ENCODE results near the gene ABHD6. TPM values are rescaled to one million over a fixed set of nuclear protein-coding genes. Genes with fewer than 3 reads are reported as not detected.
"Not testable (repeated sequence)": the region's sequence is repeated elsewhere in the genome, so short reads cannot be mapped to it uniquely, and the experiment has no call there.

ABHD6 gene
- total RNA-seq, 2 experiments from 2014 or later: 3.9 to 4.1 TPM

- Mint-ChIP-seq H3K4me3 (no peak overlapping the region), H3K27ac (no peak overlapping the region), H3K9me3 (no peaks in the 10 kb centered on the region), H3K4me1 (ENCODE audit: low read depth) (peaks cover 7% of the 10 kb centered on the region), H3K36me3 (peaks cover 2% of the 10 kb centered on the region), H3K27me3 (no peaks in the 10 kb centered on the region)
- POLR2A ChIA-PET: no interaction called here
- no peak for DNase-seq
- intact Hi-C loops (cut with micrococcal nuclease): no loop called here
- CTCF ChIA-PET: no interaction called here
These were observed 31.8 kb downstream of the ABHD6 start for GRCh38 chr3:58269356-58269755.

GRCh38 chr3:58270485-58270884 is 32.9 kb downstream of the ABHD6 start:
- POLR2A ChIA-PET: no interaction called here
- CTCF ChIA-PET: no interaction called here
- Mint-ChIP-seq H3K4me1 (ENCODE audit: low read depth) (peaks cover 7% of the 10 kb centered on the region), H3K27me3 (no peaks in the 10 kb centered on the region), H3K9me3 (no peaks in the 10 kb centered on the region), H3K36me3 (peaks cover 7% of the 10 kb centered on the region), H3K4me3 (no peak overlapping the region), H3K27ac (no peak overlapping the region)
- intact Hi-C loops (cut with micrococcal nuclease): no loop called here
- DNase-seq: no peak

- POLR2A ChIA-PET: no interaction called here
- H3K36me3 Mint-ChIP-seq: peaks cover 16% of the 10 kb centered on the region
- H3K27me3 Mint-ChIP-seq: no peaks in the 10 kb centered on the region
- H3K4me1 Mint-ChIP-seq (ENCODE audit: low read depth): peaks cover 7% of the 10 kb centered on the region
- intact Hi-C loops (cut with micrococcal nuclease): no loop called here
- no peak overlapping the region for H3K4me3 Mint-ChIP-seq
- peaks cover 3% of the 10 kb centered on the region for H3K9me3 Mint-ChIP-seq
- CTCF ChIA-PET: interaction anchor here (0.6 kb wide), 1 partner anchor 142 kb away, joined by 4 read pairs; no protein-coding TSS in a partner anchor
- no peak overlapping the region for H3K27ac Mint-ChIP-seq
- DNase-seq: peak; percentile 13
These were observed 34.4 kb downstream of the ABHD6 start for GRCh38 chr3:58271901-58272501.

- Mint-ChIP-seq H3K4me3 (no peak overlapping the region), H3K36me3 (peaks cover 16% of the 10 kb centered on the region), H3K27me3 (no peaks in the 10 kb centered on the region), H3K9me3 (peaks cover 3% of the 10 kb centered on the region), H3K27ac (no peak overlapping the region), H3K4me1 (ENCODE audit: low read depth) (peaks cover 7% of the 10 kb centered on the region)
- intact Hi-C loops (cut with micrococcal nuclease): no loop called here
- ChIA-PET POLR2A (no interaction called here), CTCF (interaction anchor here (0.6 kb wide), 1 partner anchor 141 kb away, joined by 4 read pairs; no protein-coding TSS in a partner anchor)
- no peak for DNase-seq
These were observed 35.3 kb downstream of the ABHD6 start for GRCh38 chr3:58272891-58273290.

GRCh38 chr3:58273362-58273761 is 35.8 kb downstream of the ABHD6 start:
- H3K27ac Mint-ChIP-seq, POLR2A ChIA-PET, H3K27me3 Mint-ChIP-seq: not testable (repeated sequence)

GRCh38 chr3:58274027-58274614 is 36.5 kb downstream of the ABHD6 start:
- H3K4me1 Mint-ChIP-seq (ENCODE audit: low read depth): peaks cover 7% of the 10 kb centered on the region
- ChIA-PET POLR2A (no interaction called here), CTCF (no interaction called here)
- H3K9me3 Mint-ChIP-seq: peaks cover 3% of the 10 kb centered on the region
- H3K36me3 Mint-ChIP-seq: peaks cover 18% of the 10 kb centered on the region
- H3K4me3 Mint-ChIP-seq: no peak overlapping the region
- intact Hi-C loops (cut with micrococcal nuclease): no loop called here
- H3K27ac Mint-ChIP-seq: no peak overlapping the region
- no peaks in the 10 kb centered on the region for H3K27me3 Mint-ChIP-seq
- no peak for DNase-seq

More at GRCh38 chr3:58273362-58273761, 35.8 kb downstream of the ABHD6 start:
- CTCF ChIA-PET; intact Hi-C loops (cut with micrococcal nuclease); H3K4me1 Mint-ChIP-seq (ENCODE audit: low read depth); DNase-seq; H3K4me3 Mint-ChIP-seq; H3K9me3 Mint-ChIP-seq: not testable (repeated sequence)
- H3K36me3 Mint-ChIP-seq: peaks cover 16% of the 10 kb centered on the region

- ChIA-PET CTCF (interaction anchor here (0.9 kb wide), 1 partner anchor 26 kb away, joined by 3 read pairs; the partner anchor contains the start of gene HTD2), POLR2A (no interaction called here)
- no peak for DNase-seq
- no peak overlapping the region for H3K4me3 Mint-ChIP-seq
- H3K9me3 Mint-ChIP-seq: peaks cover 3% of the 10 kb centered on the region
- H3K36me3 Mint-ChIP-seq: peaks cover 18% of the 10 kb centered on the region
- no peaks in the 10 kb centered on the region for H3K4me1 Mint-ChIP-seq (ENCODE audit: low read depth)
- intact Hi-C loops (cut with micrococcal nuclease): no loop called here
- H3K27ac Mint-ChIP-seq: no peak overlapping the region
- H3K27me3 Mint-ChIP-seq: no peaks in the 10 kb centered on the region
These were observed 43.5 kb downstream of the ABHD6 start for GRCh38 chr3:58281069-58281468.

- H3K4me3 Mint-ChIP-seq: no peak overlapping the region
- intact Hi-C loops (cut with micrococcal nuclease): no loop called here
- peaks cover 10% of the 10 kb centered on the region for H3K36me3 Mint-ChIP-seq
- H3K27me3 Mint-ChIP-seq: no peaks in the 10 kb centered on the region
- H3K27ac Mint-ChIP-seq: no peak overlapping the region
- no peaks in the 10 kb centered on the region for H3K9me3 Mint-ChIP-seq
- no peaks in the 10 kb centered on the region for H3K4me1 Mint-ChIP-seq (ENCODE audit: low read depth)
- ChIA-PET POLR2A (interaction anchor here (0.7 kb wide), 1 partner anchor 270 kb away, joined by 3 read pairs; no protein-coding TSS in a partner anchor), CTCF (interaction anchor here (1.2 kb wide), 1 partner anchor 21 kb away, joined by 4 read pairs; the partner anchor contains the start of genes HTD2 and RPP14)
- DNase-seq: no peak
These were observed 47.7 kb downstream of the ABHD6 start for GRCh38 chr3:58285334-58285733.

- Mint-ChIP-seq H3K27me3 (no peaks in the 10 kb centered on the region), H3K27ac (no peak overlapping the region), H3K9me3 (no peaks in the 10 kb centered on the region), H3K4me1 (ENCODE audit: low read depth) (no peaks in the 10 kb centered on the region), H3K4me3 (no peak overlapping the region), H3K36me3 (peaks cover 8% of the 10 kb centered on the region)
- CTCF ChIA-PET: interaction anchor here (0.9 kb wide), 1 partner anchor 19 kb away, joined by 3 read pairs; the partner anchor contains the start of genes HTD2 and RPP14
- POLR2A ChIA-PET: no interaction called here
- DNase-seq: no peak
- intact Hi-C loops (cut with micrococcal nuclease): no loop called here
These were observed 49.8 kb downstream of the ABHD6 start for GRCh38 chr3:58287354-58287753.

GRCh38 chr3:58288011-58288728 is 50.6 kb downstream of the ABHD6 start:
- no peaks in the 10 kb centered on the region for H3K27me3 Mint-ChIP-seq
- H3K9me3 Mint-ChIP-seq: no peaks in the 10 kb centered on the region
- peaks cover 8% of the 10 kb centered on the region for H3K36me3 Mint-ChIP-seq
- no peak overlapping the region for H3K4me3 Mint-ChIP-seq
- ChIA-PET POLR2A (no interaction called here), CTCF (interaction anchor here (0.9 kb wide), 1 partner anchor 18 kb away, joined by 3 read pairs; the partner anchor contains the start of genes HTD2 and RPP14)
- no peak overlapping the region for H3K27ac Mint-ChIP-seq
- intact Hi-C loops (cut with micrococcal nuclease): no loop called here
- DNase-seq: no peak
- H3K4me1 Mint-ChIP-seq (ENCODE audit: low read depth): no peaks in the 10 kb centered on the region

GRCh38 chr3:58288964-58289613 is 51.5 kb downstream of the ABHD6 start:
- H3K4me1 Mint-ChIP-seq (ENCODE audit: low read depth); H3K4me3 Mint-ChIP-seq; H3K9me3 Mint-ChIP-seq; CTCF ChIA-PET; intact Hi-C loops (cut with micrococcal nuclease); H3K27ac Mint-ChIP-seq; H3K27me3 Mint-ChIP-seq; DNase-seq; POLR2A ChIA-PET; H3K36me3 Mint-ChIP-seq: not testable (repeated sequence)

- intact Hi-C loops (cut with micrococcal nuclease); H3K4me3 Mint-ChIP-seq; H3K27ac Mint-ChIP-seq; POLR2A ChIA-PET; H3K9me3 Mint-ChIP-seq; CTCF ChIA-PET; DNase-seq; H3K36me3 Mint-ChIP-seq; H3K4me1 Mint-ChIP-seq (ENCODE audit: low read depth); H3K27me3 Mint-ChIP-seq: not testable (repeated sequence)
These were observed 52.9 kb downstream of the ABHD6 start for GRCh38 chr3:58290446-58290845.

Data from activated CD4-positive, alpha-beta memory T cell treated with anti-CD3 and anti-CD28 coated beads for 36 hours (primary cell).